Nephron (organoid): Measurements from ENCODE around the gene HYPK.
"Not testable (repeated sequence)": the region's sequence is repeated elsewhere in the genome, so short reads cannot be mapped to it uniquely, and the experiment has no call there.

Experiments
- H3K27ac Mint-ChIP-seq, 3 experiments: 2 replicates each; pipeline ENCODE4 v1.8.0; 2020; ENCODE audit warnings: mixed read lengths in 3 of 3, mild to moderate bottlenecking in 2 of 3, moderate library complexity in 1 of 3
- H3K27me3 Mint-ChIP-seq: 2 replicates; pipeline ENCODE4 v1.8.0; 2021; ENCODE audit warnings: low read depth, mild to moderate bottlenecking, moderate library complexity, mixed read lengths
- H3K36me3 Mint-ChIP-seq: 2 replicates; pipeline ENCODE4 v1.8.0; 2020; ENCODE audit warnings: low read depth, mixed read lengths
- H3K4me1 Mint-ChIP-seq: 2 replicates; pipeline ENCODE4 v1.8.0; 2020; ENCODE audit warnings: mixed read lengths
- H3K4me3 Mint-ChIP-seq, 3 experiments: 2 replicates each; pipeline ENCODE4 v1.8.0; 2020; ENCODE audit warnings: mild to moderate bottlenecking in 3 of 3, mixed read lengths in 3 of 3, moderate library complexity in 2 of 3
- H3K9me3 Mint-ChIP-seq: 2 replicates; pipeline ENCODE4 v1.8.0; 2020; ENCODE audit warnings: mixed read lengths
- TF ChIP-seq, protein P1 (sequence below), 3 experiments: fragments of 200-600 bp; sonication (generic); IDR thresholded peaks; one replicate each; pipeline ENCODE4 v1.5.0; 2021; ENCODE audit warnings: antibody characterized with exemption in 3 of 3; ENCODE audit not compliant: unreplicated experiment in 3 of 3

The HYPK gene

DNA sequence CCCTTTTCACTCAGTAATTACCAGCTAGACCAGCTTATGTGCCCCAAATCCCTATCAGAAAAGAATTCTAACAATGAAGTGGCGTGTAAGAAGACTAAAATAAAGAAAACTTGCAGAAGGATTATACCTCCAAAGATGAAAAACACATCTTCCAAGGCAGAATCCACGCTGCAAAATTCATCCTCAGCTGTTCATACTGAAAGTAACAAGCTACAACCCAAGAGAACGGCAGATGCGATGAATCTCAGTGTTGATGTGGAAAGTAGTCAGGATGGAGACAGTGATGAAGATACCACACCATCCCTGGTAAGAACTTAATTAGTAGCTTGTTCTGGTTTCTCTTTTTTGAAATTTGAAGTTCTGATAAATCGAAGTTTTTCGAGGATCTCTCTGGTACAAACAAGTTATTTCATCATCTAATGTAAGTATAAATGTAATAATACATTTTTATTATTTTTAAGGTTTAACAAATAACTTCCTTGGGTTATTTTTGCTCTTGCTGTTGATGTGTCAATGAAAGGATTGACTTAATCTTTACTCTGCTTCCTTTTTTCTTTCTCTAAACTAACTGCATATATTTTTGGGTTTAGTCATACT, 27.8 kb downstream of the HYPK start:
- peak overlapping the region; percentile 79 to 87 (median 84) for H3K4me3 Mint-ChIP-seq
- peaks cover 24% of the 10 kb centered on the region for H3K4me1 Mint-ChIP-seq
- peak overlapping the region in 2 of 3 experiments; percentile 43 to 57 for H3K27ac Mint-ChIP-seq
- no peaks in the 10 kb centered on the region for H3K27me3 Mint-ChIP-seq
- peaks cover 3% of the 10 kb centered on the region for H3K9me3 Mint-ChIP-seq
- TF ChIP-seq, protein P1, sequence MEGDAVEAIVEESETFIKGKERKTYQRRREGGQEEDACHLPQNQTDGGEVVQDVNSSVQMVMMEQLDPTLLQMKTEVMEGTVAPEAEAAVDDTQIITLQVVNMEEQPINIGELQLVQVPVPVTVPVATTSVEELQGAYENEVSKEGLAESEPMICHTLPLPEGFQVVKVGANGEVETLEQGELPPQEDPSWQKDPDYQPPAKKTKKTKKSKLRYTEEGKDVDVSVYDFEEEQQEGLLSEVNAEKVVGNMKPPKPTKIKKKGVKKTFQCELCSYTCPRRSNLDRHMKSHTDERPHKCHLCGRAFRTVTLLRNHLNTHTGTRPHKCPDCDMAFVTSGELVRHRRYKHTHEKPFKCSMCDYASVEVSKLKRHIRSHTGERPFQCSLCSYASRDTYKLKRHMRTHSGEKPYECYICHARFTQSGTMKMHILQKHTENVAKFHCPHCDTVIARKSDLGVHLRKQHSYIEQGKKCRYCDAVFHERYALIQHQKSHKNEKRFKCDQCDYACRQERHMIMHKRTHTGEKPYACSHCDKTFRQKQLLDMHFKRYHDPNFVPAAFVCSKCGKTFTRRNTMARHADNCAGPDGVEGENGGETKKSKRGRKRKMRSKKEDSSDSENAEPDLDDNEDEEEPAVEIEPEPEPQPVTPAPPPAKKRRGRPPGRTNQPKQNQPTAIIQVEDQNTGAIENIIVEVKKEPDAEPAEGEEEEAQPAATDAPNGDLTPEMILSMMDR (IDR thresholded peaks at IDR 0.05; ENCODE audit: unreplicated experiment in 3 of 3) = no peak
- H3K36me3 Mint-ChIP-seq = peaks cover 9% of the 10 kb centered on the region

DNA sequence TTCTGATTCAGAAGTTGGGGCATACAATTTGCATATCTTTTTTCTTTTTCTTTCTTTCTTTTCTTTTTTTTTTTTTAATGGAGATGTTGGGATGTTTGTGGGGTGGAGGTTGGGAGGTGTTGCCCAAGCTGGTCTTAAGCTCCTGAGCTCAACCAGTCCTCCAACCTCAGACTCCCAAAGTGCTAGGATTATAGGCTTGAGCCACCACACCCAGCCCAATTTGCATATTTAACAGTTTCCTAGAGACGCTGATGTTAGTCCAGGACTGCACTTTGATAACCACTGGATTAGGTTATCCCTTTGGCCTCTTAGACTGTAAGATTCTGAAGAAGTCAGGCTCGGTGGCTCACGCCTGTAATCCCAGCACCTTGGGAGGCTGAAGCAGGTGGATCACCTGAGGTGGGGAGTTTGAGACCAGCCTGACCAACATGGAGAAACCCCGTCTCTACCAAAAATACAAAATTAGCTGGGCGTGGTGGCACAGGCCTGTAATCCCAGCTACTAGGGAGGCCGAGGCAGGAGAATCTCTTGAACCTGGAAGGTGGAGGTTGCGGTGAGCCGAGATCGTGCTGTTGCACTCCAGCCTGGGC, 29.6 kb downstream of the HYPK start:
- not testable (repeated sequence) for H3K36me3 Mint-ChIP-seq, H3K27ac Mint-ChIP-seq, H3K9me3 Mint-ChIP-seq, H3K4me3 Mint-ChIP-seq, H3K27me3 Mint-ChIP-seq
- H3K4me1 Mint-ChIP-seq = peaks cover 16% of the 10 kb centered on the region

DNA sequence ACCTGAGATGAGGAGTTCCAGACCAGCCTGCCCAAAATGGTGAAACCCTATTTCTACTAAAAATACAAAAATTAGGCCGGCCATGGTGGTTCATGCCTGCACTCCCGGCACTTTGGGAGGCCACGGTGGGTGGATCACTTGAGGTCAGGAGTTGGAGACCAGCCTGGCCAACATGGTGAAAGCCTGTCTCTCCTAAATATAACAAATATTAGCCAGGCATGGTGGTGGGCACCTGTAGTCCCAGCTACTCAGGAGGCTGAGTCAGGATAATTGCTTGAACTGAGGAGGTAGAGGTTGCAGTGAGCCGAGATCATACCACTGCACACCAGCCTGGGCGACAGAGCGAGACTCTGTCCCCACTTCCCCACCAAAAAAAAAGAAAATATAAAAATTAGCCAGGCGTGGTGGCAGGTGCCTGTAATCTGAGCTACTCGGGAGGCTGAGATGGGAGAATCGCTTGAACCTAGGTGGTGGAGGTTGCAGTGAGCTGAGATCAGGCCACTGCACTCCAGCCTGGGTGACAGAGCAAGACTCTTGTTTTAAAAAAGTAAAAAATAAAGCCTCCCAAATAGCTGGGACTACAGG, 30.4 kb downstream of the HYPK start:
- H3K27ac Mint-ChIP-seq, H3K9me3 Mint-ChIP-seq: not testable (repeated sequence)
- peaks cover 14% of the 10 kb centered on the region for H3K36me3 Mint-ChIP-seq

DNA sequence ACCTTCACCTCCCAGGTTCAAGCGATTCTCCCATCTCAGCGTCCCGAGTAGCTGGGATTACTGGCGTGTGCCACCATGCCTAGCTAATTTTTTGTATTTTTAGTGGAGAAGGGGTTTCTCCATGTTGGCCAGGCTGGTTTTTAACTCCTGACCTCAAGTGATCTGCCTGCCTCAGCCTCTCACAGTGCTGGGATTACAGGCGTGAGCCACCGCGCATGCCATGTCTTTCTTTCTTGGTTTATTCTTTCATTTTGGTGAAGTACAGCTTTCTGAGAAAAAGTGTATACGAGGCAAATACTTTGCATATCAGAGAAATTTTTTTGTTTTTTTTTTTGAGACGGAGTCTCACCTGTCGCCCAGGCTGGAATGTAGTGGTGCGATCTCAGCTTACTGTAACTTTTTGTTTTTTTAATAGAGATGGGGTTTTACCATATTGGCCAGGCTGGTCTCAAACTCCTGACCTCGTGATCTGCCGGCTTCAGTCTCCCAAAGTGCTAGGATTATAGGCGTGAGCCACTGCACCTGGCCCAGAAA, 31.2 kb downstream of the HYPK start:
- not testable (repeated sequence) for H3K27ac Mint-ChIP-seq
- Mint-ChIP-seq H3K4me1 (peaks cover 16% of the 10 kb centered on the region), H3K36me3 (peaks cover 19% of the 10 kb centered on the region)

More for the DNA sequence above, 30.4 kb downstream of the HYPK start:
- not testable (repeated sequence) for H3K27me3 Mint-ChIP-seq, H3K4me3 Mint-ChIP-seq
- H3K4me1 Mint-ChIP-seq = peaks cover 16% of the 10 kb centered on the region

DNA sequence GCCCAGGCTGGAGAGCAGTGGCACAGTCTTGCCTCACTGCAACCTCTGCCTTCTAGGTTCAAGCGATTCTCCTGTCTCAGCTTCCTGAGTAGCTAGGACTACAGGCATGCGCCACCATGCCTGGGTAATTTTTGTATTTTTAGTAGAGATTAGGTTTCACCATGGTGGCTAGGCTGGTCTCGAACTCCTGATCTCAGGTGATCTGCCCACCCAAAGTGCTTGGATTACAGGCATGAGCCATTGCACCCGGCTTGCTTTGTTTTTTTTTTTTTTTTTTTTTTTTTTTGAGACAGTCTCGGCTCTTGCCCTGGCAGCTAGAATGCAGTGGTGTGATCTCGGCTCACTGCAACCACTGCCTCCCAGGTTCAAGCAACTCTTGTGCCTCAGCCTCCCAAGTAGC, 32.1 kb downstream of the HYPK start:
- H3K27me3 Mint-ChIP-seq, H3K27ac Mint-ChIP-seq, H3K9me3 Mint-ChIP-seq, H3K4me3 Mint-ChIP-seq, H3K4me1 Mint-ChIP-seq: not testable (repeated sequence)
- peaks cover 19% of the 10 kb centered on the region for H3K36me3 Mint-ChIP-seq

More for the DNA sequence above, 31.2 kb downstream of the HYPK start:
- not testable (repeated sequence) for H3K4me3 Mint-ChIP-seq, H3K9me3 Mint-ChIP-seq, H3K27me3 Mint-ChIP-seq

DNA sequence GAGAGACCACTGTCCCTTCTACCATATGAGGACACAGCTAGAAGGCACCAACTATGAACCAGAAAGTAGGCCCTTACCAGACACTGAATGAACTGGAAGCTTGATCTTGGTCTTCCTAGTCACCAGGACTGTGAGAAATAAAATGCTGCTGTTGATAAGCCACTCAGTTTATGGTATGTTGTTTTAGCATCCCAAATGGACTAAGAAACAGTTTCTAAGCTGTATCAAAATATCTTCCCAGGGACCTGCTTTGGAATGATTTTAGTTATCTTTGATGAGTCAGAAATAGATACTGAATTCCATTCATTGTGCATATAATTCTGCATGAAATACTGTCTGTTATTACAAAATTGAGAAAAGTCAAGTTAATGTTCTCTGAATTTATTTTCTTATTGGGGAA, 45.0 kb downstream of the HYPK start:
- H3K4me3 Mint-ChIP-seq = no peak overlapping the region
- no peaks in the 10 kb centered on the region for H3K4me1 Mint-ChIP-seq
- H3K9me3 Mint-ChIP-seq = no peaks in the 10 kb centered on the region
- H3K36me3 Mint-ChIP-seq = peaks cover 13% of the 10 kb centered on the region
- no peak overlapping the region for H3K27ac Mint-ChIP-seq
- no peaks in the 10 kb centered on the region for H3K27me3 Mint-ChIP-seq
- TF ChIP-seq, protein P1 (IDR thresholded peaks at IDR 0.05; ENCODE audit: unreplicated experiment in 3 of 3) = no peak

DNA sequence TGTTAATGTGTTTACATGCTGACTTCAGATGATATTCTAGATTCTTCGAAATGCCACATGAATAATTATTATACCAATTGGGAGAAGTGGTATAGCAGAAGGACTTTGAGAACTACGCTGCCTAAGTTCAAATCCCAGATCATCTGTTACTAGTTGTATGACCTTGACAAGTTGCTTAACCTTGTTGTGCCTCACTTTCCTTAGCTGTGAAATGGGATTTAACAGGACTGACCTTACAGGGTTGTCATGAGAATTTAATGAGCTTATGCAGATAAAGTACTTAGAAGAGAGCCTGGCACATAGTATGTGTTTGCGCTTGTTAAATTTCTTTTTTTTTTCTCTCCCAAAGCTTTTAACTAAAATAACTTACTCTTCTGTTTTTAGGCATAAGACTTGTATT, 50.9 kb downstream of the HYPK start:
- H3K4me1 Mint-ChIP-seq = no peaks in the 10 kb centered on the region
- peaks cover 12% of the 10 kb centered on the region for H3K36me3 Mint-ChIP-seq
- no peaks in the 10 kb centered on the region for H3K27me3 Mint-ChIP-seq

More for the DNA sequence above, 50.9 kb downstream of the HYPK start:
- Mint-ChIP-seq H3K27ac (no peak overlapping the region), H3K9me3 (no peaks in the 10 kb centered on the region), H3K4me3 (no peak overlapping the region)
- TF ChIP-seq, protein P1 (IDR thresholded peaks at IDR 0.05; ENCODE audit: unreplicated experiment in 3 of 3) = no peak
